H1 (cell line): ENCODE measurements around the gene TOR4A. TPM values are rescaled to one million over a fixed set of nuclear protein-coding genes. Genes with fewer than 3 reads are reported as not detected.

Experiments used
- BRCA1 ChIP-seq: IDR thresholded peaks from 2 replicates; pipeline ENCODE4 v1.6.1; 2012; ENCODE audit warnings: low read depth, low read length, improper control_type of control experiment
- CHD7 ChIP-seq: fragments of 300-600 bp; sonication (generic); IDR thresholded peaks from 2 replicates; pipeline ENCODE4 v1.7.1; 2012; ENCODE audit warnings: low read length, moderate library complexity, mild to moderate bottlenecking, inconsistent platforms; ENCODE audit not compliant: insufficient replicate concordance
- CTBP2 ChIP-seq: IDR thresholded peaks from 2 replicates; pipeline ENCODE4 v1.7.0; 2011; ENCODE audit warnings: borderline replicate concordance, mild to moderate bottlenecking, moderate library complexity, mixed read lengths, low read length; ENCODE audit not compliant: insufficient read depth, insufficient read length
- EZH2 ChIP-seq: fragments of 200-600 bp; sonication (generic); IDR thresholded peaks from 2 replicates; pipeline ENCODE4 v1.7.1; 2012; ENCODE audit warnings: low read depth, mild to moderate bottlenecking, moderate library complexity, low read length, inconsistent platforms; ENCODE audit not compliant: severe bottlenecking
- GABPA ChIP-seq: IDR thresholded peaks from 2 replicates; pipeline ENCODE4 v1.6.1; 2011; ENCODE audit warnings: mild to moderate bottlenecking, low read length, moderate library complexity, borderline replicate concordance; ENCODE audit not compliant: insufficient read depth
- MAX ChIP-seq: IDR thresholded peaks from 2 replicates; pipeline ENCODE4 v1.6.1; 2012; ENCODE audit warnings: inconsistent platforms
- RBBP5 ChIP-seq: IDR thresholded peaks from 2 replicates; pipeline ENCODE4 v1.7.1; 2012; ENCODE audit warnings: low read depth, mild to moderate bottlenecking, inconsistent platforms, low read length, moderate library complexity, borderline replicate concordance
- SIX5 ChIP-seq: IDR thresholded peaks from 2 replicates; pipeline ENCODE4 v1.6.1; 2011; ENCODE audit warnings: mild to moderate bottlenecking, low read depth, low read length
- polyA plus RNA-seq, 7 experiments: library from polyadenylated mRNA; depleted of rRNA in 3 of 7; stranded (reverse) in 5 of 7; unstranded in 2 of 7; fragments of >200 nt in 5 of 7; fragments of 200-250 nt in 2 of 7; gene quantifications; 1 replicate in 5 of 7; 2 replicates in 1 of 7; 4 replicates in 1 of 7; pipeline versions ENCODE4 v1.2.1 to v1.2.3, GENCODE V29; 2011 to 2013; ENCODE audit warnings: missing spikeins in 2 of 7, mixed read lengths in 2 of 7
- total RNA-seq: library from RNA; stranded (reverse); fragmentation: NEBNext Ultra II Directional; extraction: Animal tissue kit (Norgen Biotek cat#: 25700); gene quantifications from 2 replicates; pipeline ENCODE4 v1.2.1, GENCODE V29; 2021

Gene TOR4A
- total and polyA plus RNA-seq, 2 of the 8 experiments (the other 6 are each of a cell fraction or from before 2014, with no cell fraction given), result 8.4 to 9.3 TPM

- TF ChIP-seq MAX (no peak), CTBP2 (no peak), BRCA1 (no peak), SIX5 (no peak), GABPA (no peak), EZH2 (no peak), RBBP5 (no peak), CHD7 (no peak)
These were observed 37.3 kb downstream of the TOR4A start (continued) for GRCh38 chr9:137314561-137315560.
